Measurements from ENCODE around the gene PNPLA7.

GRCh38 chr9:137428841-137429545 lies 121.2 kb downstream of the PNPLA7 start:
- TF ChIP-seq CTCF (IDR thresholded peaks at IDR 0.05) = no peak
- no peak for TF ChIP-seq POLR2A (IDR thresholded peaks at IDR 0.05)

All from lower leg skin (tissue), 3 donors.